Activated CD8-positive, alpha-beta memory T cell treated with anti-CD3 and anti-CD28 coated beads for 48 hours (primary cell): Measurements from ENCODE around the gene RAI1.

Experiments used
- DNase-seq, 3 experiments: peaks; one replicate each; pipeline ENCODE4 v3.0.0-alpha.2; 2020; ENCODE audit warnings: low read depth in 2 of 3, low spot score in 2 of 3

Gene RAI1

DNA sequence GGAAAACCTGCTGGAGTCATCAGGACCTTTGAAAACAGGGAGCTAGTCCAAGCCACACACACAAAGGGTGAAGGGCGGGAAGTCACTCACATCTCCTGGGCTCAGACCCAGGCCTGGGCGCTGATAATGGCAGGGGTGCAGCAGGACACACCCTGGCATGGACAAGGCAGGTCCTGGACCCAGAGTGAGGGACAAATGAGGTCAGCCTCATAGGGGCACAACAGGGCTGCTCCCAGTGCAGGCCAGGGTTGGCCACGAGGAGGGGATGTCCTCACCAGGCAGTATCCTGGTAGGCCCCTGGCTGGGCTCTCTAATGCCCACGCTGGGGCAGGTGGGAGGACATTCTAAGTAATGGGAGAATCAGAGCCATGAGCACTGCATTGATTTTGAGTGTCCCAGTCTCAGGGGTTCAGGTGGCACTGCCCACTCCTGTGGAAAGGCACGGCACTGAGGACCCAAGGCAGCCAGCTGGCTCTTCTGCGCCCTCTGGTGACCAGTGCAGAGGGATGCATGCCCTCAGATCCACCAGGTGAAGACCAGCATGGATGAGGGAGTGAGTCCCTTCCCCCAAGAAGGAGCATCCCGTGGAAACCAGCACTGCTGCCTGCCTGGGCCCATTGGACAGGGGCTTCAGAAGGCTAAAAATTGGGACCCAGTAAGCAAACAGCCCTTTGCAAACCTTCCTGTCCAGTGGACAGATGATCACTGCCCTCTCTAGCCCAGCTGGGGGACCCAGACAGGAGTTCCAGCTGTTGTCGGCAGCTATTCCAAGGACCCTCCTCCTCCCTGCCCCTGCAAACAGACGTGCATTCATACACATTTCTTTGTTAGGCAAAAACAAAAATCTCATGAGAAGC is 178.9 kb downstream of the RAI1 start:
- no peak for DNase-seq

DNA sequence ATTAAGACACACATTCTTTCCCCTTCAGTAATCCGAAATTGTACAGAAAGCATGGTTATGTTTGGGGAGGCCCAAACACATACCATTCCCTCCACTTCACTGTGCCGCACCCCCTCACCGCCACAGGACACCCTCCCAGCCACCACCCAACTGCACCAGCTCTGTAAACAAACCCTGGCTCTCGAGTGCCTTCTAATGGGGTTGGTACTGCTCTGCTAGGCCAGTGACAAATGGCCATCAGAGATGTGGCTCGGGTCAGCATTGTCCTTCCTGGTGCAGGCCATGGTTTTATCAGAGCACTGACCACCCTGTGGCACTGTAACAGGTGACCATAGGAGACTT is 179.5 kb downstream of the RAI1 start:
- DNase-seq = no peak
